ENCODE data around the gene SERPINB4.

Gene SERPINB4

DNA sequence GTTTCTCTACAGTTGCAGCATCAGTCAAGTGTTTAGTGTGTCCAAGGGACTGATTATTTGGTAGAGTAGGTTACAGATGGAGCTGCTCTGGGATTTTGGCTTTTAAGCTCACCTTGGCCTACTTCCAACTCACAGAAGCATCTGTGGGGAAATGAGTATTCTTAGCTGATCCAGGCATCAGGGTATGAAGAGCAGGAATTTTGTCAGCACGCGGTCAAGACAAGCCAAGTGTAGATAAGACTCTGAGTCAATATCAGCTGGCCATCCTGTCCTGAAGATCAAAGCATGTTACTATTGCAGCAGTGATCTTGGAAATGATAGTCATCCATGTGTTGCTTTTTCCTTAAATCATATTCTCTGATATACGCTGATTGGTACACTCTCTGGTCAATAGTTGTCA is 24.4 kb downstream of the SERPINB4 start:
- H3K9me3 ChIP-seq (ENCODE audit: control insufficient read depth, insufficient read depth, low read length) = peaks cover 11% of the 10 kb centered on the region; the same call in 1 of the 2 replicates
- H3K9me2 ChIP-seq (replicated peaks; ENCODE audit: control insufficient read depth, low read length) = no peaks in the 10 kb centered on the region
- H3K4me1 ChIP-seq (ENCODE audit: control insufficient read depth, low read length) = no peaks in the 10 kb centered on the region
- H3K79me2 ChIP-seq (ENCODE audit: control insufficient read depth, low read length) = no peaks in the 10 kb centered on the region
- H3K4me2 ChIP-seq (ENCODE audit: low read length) = no peak overlapping the region
- no peaks in the 10 kb centered on the region for H4K20me1 ChIP-seq (ENCODE audit: control insufficient read depth, insufficient read depth, low read depth, low read length)
- TF ChIP-seq, protein P1, sequence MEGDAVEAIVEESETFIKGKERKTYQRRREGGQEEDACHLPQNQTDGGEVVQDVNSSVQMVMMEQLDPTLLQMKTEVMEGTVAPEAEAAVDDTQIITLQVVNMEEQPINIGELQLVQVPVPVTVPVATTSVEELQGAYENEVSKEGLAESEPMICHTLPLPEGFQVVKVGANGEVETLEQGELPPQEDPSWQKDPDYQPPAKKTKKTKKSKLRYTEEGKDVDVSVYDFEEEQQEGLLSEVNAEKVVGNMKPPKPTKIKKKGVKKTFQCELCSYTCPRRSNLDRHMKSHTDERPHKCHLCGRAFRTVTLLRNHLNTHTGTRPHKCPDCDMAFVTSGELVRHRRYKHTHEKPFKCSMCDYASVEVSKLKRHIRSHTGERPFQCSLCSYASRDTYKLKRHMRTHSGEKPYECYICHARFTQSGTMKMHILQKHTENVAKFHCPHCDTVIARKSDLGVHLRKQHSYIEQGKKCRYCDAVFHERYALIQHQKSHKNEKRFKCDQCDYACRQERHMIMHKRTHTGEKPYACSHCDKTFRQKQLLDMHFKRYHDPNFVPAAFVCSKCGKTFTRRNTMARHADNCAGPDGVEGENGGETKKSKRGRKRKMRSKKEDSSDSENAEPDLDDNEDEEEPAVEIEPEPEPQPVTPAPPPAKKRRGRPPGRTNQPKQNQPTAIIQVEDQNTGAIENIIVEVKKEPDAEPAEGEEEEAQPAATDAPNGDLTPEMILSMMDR (IDR thresholded peaks at IDR 0.05; ENCODE audit: low read depth, low read length, poor library complexity, severe bottlenecking) = no peak
- no peak for TF ChIP-seq EZH2phosphoT487 (IDR thresholded peaks at IDR 0.05; ENCODE audit: borderline replicate concordance, low read length)
- no peaks in the 10 kb centered on the region for H3K27me3 ChIP-seq (ENCODE audit: control insufficient read depth, low read length)
- H3K4me3 ChIP-seq (ENCODE audit: low read length) = no peak overlapping the region
- no peaks in the 10 kb centered on the region for H3F3A ChIP-seq (ENCODE audit: control insufficient read depth, insufficient read depth)
- no peaks in the 10 kb centered on the region for H3K36me3 ChIP-seq (ENCODE audit: control insufficient read depth, low read length)
- H3K27ac ChIP-seq (ENCODE audit: low read depth, low read length) = no peak overlapping the region

DNA sequence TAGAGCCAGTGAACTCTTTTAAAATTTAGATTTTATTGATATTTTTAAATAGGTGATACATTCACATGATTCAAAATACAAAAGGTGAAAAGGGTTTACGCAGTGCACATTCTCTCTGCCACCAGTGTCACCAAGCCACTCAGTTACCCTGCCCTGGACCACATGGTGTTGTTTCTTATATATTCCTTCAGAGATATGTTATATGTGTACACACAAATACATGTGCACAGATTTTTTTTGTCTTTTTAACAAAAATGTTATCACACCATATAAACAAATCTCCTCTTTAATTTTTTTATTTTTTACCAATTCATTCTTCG is 26.2 kb downstream of the SERPINB4 start:
- no peak for TF ChIP-seq EZH2phosphoT487 (IDR thresholded peaks at IDR 0.05; ENCODE audit: borderline replicate concordance, low read length)
- TF ChIP-seq, protein P1 (IDR thresholded peaks at IDR 0.05; ENCODE audit: low read depth, low read length, poor library complexity, severe bottlenecking) = no peak
- no peaks in the 10 kb centered on the region for H3K9me3 ChIP-seq (ENCODE audit: control insufficient read depth, insufficient read depth, low read length)
- no peaks in the 10 kb centered on the region for H3F3A ChIP-seq (ENCODE audit: control insufficient read depth, insufficient read depth)
- no peak overlapping the region for H3K27ac ChIP-seq (ENCODE audit: low read depth, low read length)
- no peaks in the 10 kb centered on the region for H3K4me1 ChIP-seq (ENCODE audit: control insufficient read depth, low read length)
- H3K9me2 ChIP-seq (replicated peaks; ENCODE audit: control insufficient read depth, low read length) = no peaks in the 10 kb centered on the region
- H3K4me3 ChIP-seq (ENCODE audit: low read length) = no peak overlapping the region
- no peaks in the 10 kb centered on the region for H3K27me3 ChIP-seq (ENCODE audit: control insufficient read depth, low read length)
- no peaks in the 10 kb centered on the region for H4K20me1 ChIP-seq (ENCODE audit: control insufficient read depth, insufficient read depth, low read depth, low read length)
- no peaks in the 10 kb centered on the region for H3K79me2 ChIP-seq (ENCODE audit: control insufficient read depth, low read length)
- no peak overlapping the region for H3K4me2 ChIP-seq (ENCODE audit: low read length)
- no peaks in the 10 kb centered on the region for H3K36me3 ChIP-seq (ENCODE audit: control insufficient read depth, low read length)

DNA sequence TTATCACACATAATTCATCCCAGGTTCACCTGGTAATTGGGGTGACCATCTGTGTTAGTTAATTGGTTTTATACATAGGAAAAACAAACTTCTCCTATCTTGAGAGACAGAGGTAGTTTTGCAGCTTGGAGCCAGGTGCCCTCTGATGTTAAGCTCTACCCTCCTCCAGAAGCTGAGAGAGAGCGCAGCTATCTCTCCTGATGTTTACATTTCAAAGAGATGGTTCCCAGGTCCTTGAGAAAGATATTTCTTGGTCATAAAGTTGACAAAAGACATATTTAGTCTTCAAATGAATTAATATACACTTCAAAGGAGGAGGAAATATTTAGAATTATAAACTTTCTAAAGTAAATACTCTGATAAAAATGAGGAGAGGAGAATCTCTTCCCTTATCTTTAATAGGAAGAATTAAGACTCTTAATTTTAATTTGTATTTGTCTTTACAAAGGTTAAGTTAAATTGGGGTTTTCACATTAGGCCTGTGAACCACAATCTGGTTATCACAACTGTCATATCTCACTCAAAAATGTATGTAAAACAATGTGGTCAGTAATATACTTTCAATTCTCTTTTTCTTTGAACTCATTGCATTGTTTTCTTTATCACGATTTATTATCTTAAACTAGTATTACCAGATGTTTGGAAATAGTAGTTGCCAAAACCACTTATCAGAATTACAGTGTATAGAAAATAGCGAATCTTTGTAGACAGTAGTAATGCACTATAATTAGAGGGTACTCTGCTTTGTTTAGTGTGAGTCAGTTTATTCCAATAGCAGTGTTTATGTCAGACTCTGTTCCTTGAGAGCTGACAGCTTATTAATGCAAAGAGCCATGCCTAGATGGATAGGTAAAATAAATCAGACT is 26.8 kb downstream of the SERPINB4 start:
- Histone ChIP-seq H4K20me1 (ENCODE audit: control insufficient read depth, insufficient read depth, low read depth, low read length) (no peaks in the 10 kb centered on the region), H3K9me3 (ENCODE audit: control insufficient read depth, insufficient read depth, low read length) (no peaks in the 10 kb centered on the region), H3K9me2 (replicated peaks; ENCODE audit: control insufficient read depth, low read length) (no peaks in the 10 kb centered on the region), H3F3A (ENCODE audit: control insufficient read depth, insufficient read depth) (no peaks in the 10 kb centered on the region), H3K4me3 (ENCODE audit: low read length) (no peak overlapping the region), H3K4me2 (ENCODE audit: low read length) (no peak overlapping the region), H3K79me2 (ENCODE audit: control insufficient read depth, low read length) (no peaks in the 10 kb centered on the region), H3K4me1 (ENCODE audit: control insufficient read depth, low read length) (no peaks in the 10 kb centered on the region), H3K36me3 (ENCODE audit: control insufficient read depth, low read length) (no peaks in the 10 kb centered on the region), H3K27me3 (ENCODE audit: control insufficient read depth, low read length) (no peaks in the 10 kb centered on the region), H3K27ac (ENCODE audit: low read depth, low read length) (no peak overlapping the region)
- TF ChIP-seq, protein P1 (IDR thresholded peaks at IDR 0.05; ENCODE audit: low read depth, low read length, poor library complexity, severe bottlenecking) = no peak
- TF ChIP-seq EZH2phosphoT487 (IDR thresholded peaks at IDR 0.05; ENCODE audit: borderline replicate concordance, low read length) = no peak
